HTR-8/SVneo (cell line): ENCODE measurements around the gene ADAMTS15.

Source experiments
- DNase-seq: peaks from one replicate; pipeline ENCODE4 v3.0.0; 2011; ENCODE audit warnings: low spot score, mixed read lengths; ENCODE audit not compliant: insufficient read length
- FAIRE-seq: peaks from 2 replicates; lab custom pipeline; 2011; peaks lifted over from hg19 to GRCh38; lab: Jason Lieb, UNC

Gene ADAMTS15

DNA sequence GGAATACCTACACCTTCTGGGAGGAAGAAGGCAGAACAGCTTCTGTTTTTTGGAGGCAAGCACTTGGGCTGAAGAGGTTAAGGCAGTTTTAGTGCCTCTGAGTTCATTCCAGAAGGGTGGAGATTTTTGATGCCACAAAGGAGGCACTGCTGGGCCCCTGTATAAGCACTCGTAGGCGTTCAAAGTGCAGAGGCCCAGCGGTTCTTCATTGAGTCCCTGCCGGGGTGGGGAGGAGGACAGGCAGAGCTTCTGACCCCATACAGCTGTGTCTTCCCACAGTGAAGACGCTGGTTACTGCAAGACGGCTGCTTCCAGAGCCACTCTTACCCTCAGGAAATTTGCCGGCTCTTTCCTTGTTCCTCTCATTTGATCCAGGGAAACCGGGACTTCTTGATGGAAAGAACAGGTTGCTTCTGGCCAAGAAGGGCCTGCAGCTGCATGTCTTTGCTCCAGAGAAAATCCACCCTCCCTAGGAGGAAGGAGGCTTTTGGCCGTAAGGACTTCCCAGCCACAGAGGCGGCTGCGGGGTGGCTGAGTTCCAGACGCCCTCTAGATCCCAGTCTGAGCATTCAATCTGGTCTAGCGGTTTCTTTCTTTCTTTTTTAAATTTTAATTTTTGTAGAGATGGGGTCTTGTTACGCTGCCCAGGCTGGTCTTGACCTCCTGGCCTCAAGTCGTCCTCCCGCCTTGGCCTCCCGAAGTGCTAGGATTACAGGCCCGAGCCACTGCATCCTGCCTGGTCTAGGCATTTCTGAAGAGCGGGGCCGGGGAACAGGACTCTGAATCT is 9.4 kb downstream of the ADAMTS15 start:
- DNase-seq (no peak), FAIRE-seq (no peak)

- no peak for FAIRE-seq
These were observed 9.9 kb downstream of the ADAMTS15 start for GRCh38 chr11:130458410-130458729.

DNA sequence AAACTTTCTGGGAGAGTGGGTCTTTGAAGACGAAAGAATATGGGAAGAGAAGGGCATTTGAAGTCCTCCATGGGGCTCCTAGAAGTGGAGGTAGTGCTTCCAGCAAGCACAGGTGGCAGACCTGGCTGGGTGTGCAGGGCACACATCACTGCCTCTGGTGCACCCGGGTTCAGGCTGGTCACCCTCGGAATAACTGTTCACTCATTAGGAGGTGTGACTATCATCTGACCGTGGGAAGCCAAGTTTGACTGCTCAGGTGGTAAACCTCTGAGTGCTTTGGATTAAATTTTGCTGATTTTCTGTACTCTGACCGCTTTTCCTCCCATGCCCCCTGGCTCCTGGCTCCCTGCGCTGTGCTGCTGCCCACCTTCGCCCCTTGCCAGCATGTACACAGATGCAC is 11.1 kb downstream of the ADAMTS15 start:
- FAIRE-seq = no peak
- no peak for DNase-seq

More at GRCh38 chr11:130458410-130458729, 9.9 kb downstream of the ADAMTS15 start:
- no peak for DNase-seq

GRCh38 chr11:130462101-130462885 is 13.8 kb downstream of the ADAMTS15 start:
- FAIRE-seq (no peak), DNase-seq (no peak)

DNA sequence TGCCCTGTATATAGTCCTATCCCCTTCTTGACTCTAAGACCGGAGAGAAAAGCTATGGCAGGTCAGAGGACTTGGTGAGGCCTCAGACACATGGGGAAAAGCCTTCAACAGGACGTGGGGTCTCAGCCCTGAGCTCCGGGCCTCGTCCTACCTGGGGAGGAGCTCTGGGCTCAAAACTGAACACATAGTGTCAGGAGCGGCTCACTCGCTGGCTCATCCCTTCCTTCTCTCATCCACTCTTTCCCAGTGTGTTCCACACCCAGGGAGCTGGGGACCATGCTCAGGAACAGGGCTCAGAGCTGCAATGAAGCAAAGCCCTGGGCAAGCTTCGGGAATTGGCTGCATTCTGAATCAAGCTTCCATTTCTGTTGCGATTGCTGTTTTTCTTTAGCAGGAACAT is 14.5 kb downstream of the ADAMTS15 start:
- DNase-seq (no peak), FAIRE-seq (no peak)

- no peak for DNase-seq
- no peak for FAIRE-seq
These were observed 15.9 kb downstream of the ADAMTS15 start for GRCh38 chr11:130464291-130464812.

DNA sequence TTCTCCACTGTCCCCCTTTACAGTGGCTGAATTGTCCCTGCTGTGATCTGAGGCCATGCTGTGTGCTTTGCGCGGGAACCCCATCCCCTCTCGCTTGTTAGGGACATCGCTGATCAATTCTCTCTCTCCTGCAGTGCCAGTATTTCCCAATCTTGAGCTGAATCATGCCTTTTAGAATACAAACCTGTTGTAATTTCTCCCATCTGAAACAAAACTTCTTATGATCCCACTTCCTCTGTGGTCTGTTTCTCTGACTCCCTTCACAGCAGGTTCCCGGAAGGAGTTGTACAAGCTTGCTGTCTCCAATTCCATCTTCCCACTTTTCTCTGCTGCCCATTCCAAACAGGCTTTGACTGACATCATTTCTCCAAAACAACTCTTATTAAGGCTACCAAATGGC is 16.8 kb downstream of the ADAMTS15 start:
- no peak for DNase-seq
- FAIRE-seq = no peak

DNA sequence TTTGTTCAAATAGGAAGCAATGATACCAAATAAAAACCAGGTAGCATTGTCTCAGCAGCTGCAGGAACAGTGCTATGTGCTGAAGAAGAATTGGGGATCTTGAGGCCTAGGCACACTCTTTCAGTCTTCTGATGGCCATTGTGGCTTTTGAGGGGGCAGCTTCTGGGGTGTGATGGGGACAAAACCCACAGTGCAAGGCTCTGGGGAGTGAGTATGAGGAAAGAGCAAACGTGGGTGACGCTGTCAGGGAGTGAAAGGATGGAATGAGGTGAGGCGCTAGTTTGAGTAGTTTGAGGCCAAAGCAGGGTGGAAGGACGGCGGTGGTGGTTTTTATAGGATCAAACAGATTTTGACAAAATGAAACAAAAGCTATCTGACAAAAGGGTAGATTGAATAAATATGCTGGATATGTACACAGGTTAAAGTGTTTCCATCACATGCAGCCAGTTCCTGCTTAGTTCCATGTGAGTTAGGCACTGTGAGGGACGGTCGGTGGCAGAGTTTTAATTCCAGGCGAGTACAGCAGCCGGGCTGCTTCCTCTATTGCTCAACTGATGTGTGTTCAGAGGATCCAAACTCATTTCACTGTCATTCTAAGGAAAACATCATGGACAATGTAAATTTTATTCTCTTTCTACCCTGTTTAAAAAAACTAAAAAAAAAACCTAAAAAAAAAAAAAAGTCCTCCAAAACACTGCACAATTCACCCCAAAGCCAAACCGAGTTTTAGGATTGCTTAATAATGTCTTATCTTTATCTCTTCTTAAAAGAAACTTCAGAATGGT is 18.9 kb downstream of the ADAMTS15 start:
- FAIRE-seq (no peak), DNase-seq (no peak)

- DNase-seq (no peak), FAIRE-seq (no peak)
These were observed 20.7 kb downstream of the ADAMTS15 start for GRCh38 chr11:130469181-130469580.

- FAIRE-seq (no peak), DNase-seq (no peak)
These were observed 22.6 kb downstream of the ADAMTS15 start for GRCh38 chr11:130470832-130471706.

DNA sequence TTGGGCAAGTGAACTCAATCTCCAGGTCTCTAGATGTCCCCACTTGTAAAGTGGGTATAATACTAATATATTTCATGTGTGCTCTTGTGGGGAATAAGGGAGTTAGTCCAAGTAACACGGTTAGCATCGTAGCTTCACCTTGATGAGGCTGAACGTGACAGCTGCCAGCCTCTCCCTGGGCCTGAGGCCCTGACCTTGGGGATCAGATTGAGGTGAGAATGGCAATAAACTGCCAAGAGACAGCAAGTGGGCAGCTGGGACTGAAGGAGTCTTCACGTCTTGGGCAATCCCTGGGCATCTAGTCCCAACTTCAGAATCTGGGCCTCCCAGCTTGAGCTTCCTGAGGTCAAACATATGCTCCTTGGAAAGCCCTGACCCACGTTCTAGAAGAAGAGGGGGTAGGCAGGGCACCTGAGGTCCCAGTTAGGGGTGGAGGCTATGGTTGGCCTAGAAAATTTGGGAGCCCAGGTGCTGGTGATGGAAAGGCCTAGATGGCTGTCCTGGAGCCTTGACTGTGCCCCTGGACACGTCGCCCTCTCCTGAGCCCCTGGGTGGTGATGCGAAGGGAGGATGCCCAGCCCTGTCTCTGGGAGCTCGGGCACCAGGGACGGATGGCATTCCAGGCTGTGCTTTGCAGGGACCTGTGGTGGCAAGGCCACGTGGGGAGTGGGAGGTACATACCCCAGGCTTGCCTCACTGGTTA is 23.4 kb downstream of the ADAMTS15 start:
- DNase-seq (no peak), FAIRE-seq (no peak)

GRCh38 chr11:130472434-130472961 is 24.1 kb downstream of the ADAMTS15 start:
- DNase-seq = no peak

DNA sequence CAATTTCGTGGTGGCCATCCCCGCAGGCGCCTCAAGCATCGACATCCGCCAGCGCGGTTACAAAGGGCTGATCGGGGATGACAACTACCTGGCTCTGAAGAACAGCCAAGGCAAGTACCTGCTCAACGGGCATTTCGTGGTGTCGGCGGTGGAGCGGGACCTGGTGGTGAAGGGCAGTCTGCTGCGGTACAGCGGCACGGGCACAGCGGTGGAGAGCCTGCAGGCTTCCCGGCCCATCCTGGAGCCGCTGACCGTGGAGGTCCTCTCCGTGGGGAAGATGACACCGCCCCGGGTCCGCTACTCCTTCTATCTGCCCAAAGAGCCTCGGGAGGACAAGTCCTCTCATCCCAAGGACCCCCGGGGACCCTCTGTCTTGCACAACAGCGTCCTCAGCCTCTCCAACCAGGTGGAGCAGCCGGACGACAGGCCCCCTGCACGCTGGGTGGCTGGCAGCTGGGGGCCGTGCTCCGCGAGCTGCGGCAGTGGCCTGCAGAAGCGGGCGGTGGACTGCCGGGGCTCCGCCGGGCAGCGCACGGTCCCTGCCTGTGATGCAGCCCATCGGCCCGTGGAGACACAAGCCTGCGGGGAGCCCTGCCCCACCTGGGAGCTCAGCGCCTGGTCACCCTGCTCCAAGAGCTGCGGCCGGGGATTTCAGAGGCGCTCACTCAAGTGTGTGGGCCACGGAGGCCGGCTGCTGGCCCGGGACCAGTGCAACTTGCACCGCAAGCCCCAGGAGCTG is 24.8 kb downstream of the ADAMTS15 start:
- DNase-seq (no peak), FAIRE-seq (no peak)

More at GRCh38 chr11:130472434-130472961, 24.1 kb downstream of the ADAMTS15 start:
- no peak for FAIRE-seq

DNA sequence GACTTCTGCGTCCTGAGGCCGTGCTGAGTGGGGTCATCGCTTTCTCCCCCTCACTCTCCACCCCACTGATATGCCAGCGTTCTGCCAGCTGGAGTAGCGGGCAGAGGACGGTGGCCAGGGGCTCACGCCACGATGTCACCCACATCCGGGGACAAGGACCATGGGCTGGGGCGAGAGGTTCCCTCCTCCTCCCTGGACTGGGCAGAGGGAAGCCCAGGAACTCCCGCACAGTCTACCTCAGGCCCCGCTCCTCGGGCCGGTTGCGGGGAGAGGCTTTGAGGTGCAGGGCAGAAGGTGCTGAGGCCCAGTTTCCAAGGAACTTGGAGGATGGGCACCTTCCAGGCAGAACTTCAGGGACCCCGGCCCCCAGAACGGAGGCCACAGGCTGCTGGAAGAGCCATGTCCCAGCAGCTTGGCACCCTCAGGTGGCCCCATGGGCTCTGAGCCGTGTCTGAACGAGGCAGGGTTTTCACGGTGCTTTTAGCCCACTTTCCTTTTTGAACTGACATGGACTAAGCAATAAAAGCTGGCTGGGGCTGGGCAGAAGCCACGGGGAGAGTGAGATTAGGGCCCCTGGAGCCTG is 25.4 kb downstream of the ADAMTS15 start:
- no peak for DNase-seq
- no peak for FAIRE-seq

DNA sequence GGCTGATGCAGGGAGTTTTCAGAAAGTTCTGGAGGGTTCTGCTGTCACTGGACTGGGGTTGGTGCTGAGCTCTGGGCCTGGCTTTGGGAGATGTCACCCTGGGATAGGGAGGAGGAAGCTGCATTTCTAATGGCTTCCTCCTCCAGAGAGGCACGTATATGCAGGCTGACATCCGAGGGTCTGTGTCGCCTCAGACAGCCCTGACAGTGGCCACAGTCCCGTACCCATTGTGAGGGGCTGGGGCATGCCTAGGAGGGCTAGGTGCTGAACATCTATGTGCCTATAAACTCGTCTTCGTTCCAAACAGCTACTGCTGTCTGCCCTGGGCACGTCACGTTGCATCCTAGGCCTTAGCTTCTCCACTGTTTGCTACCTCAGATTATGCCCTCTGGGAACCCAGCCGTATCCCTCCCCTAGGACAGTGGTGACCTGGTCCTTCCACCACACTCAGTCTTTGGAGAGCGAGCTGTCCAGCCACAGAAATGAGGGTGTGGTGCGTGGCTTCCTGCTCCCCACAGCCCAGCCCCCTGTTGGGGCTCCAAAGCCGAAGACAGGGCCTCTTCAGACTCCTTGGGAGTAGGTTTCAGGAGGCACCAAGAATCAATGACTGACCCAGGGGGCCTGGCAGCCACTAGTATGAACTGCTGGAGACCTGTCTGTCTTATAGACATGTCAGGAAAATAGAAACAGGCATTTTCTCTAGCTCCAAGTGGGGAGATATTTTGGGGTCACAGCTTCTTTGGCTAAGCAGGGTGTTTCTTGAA is 26.4 kb downstream of the ADAMTS15 start:
- FAIRE-seq = no peak
- no peak for DNase-seq

GRCh38 chr11:130475426-130476053 is 27.1 kb downstream of the ADAMTS15 start:
- DNase-seq = no peak
- no peak for FAIRE-seq
